Limb (tissue), 2 donors: ENCODE results near the gene RFPL1.
"Not testable (repeated sequence)": the region's sequence is repeated elsewhere in the genome, so short reads cannot be mapped to it uniquely, and the experiment has no call there.

Experiments
- DNase-seq, 2 donors: peaks; one replicate each; pipeline ENCODE4 v3.0.0-alpha.2; 2016; ENCODE audit errors: extremely low spot score in 2 of 2

The RFPL1 gene

DNA sequence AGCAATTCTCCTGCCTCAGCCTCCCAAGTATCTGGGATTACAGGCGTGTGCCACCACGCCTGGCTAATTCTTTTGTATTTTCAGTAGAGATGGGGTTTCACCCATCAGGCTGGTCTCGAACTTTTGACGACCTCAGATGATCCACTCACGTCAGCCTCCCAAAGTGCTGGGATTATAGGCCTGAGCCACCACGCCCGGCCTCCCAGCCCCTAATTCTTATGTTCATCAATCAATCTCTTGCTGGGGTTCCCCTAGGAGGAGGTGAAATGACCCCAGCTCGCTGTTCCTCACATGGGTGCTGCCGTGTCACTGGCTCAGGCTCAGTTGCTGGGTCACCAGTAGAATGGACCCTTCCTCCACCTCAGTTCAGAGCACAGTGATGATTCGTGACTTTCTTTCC, at the start of gene RFPL1:
Gene RFPL1 (plus strand): TSS at position 301 of the 400 bp plus-strand sequence.
- not testable (repeated sequence) for DNase-seq

DNA sequence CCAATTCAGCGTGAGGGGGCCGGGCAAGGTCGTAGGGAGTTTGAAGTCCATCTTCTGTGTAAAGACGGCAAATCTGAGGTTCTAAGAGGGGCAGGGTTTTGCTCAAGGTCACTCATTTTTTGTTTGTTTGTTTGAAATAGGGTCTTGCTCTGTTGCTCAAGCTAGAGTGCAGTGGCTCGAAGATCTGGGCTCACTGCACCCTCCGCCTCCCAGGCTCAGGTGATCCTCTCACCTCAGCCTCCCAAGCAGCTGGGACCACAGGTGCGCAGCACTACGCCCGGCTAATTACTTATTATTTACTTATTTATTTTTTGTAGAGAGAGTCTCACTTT, 49.7 kb upstream of the RFPL1 start:
- DNase-seq = no peak

DNA sequence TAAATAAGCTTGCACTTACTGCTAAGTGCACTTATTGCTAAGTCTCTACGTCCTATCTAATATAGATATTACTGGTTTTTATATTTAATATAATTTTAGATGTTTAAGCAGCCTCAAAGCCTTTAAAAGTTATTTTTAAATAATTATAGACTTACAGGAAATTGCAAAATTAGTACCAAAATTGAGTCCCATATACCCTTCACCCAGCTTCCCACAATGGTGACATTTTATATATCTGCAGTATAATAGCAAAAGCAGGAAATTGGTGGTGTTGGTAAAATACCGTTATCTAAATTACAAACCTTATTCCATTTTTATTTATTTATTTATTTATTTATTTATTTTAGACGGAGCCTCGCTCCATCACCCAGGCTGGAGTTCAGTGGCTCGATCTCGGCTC, 48.1 kb upstream of the RFPL1 start:
- DNase-seq = no peak

- DNase-seq = no peak
Observed at GRCh38 chr22:29391546-29391945, 46.8 kb upstream of the RFPL1 start.

GRCh38 chr22:29393019-29393608, 45.3 kb upstream of the RFPL1 start:
- DNase-seq = no peak

DNA sequence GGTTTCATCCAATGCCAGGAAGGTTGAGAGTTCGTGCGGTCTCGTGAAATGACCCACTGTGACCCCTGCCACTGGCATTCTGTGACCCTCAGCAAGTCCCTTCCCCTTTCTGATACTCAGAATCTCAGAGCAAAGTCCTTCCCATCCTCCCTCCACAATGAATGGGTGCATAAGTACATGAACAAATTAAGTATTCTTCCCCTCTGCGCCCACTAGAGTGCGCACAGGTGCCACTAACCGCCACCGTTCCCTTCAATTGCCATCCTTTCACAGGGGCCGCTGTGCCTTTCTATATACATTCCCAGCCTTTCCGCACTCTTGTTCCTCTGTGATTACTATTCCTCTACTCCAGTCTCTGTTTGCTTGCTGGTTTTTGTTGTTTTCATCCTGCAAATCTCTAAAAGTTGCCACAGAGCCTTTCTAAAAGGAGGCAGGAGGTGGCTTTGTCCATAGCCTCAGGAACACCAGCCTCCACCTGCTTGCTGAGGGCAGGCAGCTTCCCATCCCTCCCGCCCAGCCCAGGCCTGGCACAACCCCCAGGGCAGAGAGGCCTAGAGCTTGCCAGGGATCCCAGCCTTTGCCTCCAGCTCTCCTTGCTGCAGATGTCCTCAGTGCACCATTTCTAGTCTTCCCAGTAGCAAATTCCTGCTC, 43.3 kb upstream of the RFPL1 start:
- DNase-seq = peak; percentile 84 to 91

- DNase-seq = no peak
Observed at GRCh38 chr22:29396126-29396525, 42.3 kb upstream of the RFPL1 start.

DNA sequence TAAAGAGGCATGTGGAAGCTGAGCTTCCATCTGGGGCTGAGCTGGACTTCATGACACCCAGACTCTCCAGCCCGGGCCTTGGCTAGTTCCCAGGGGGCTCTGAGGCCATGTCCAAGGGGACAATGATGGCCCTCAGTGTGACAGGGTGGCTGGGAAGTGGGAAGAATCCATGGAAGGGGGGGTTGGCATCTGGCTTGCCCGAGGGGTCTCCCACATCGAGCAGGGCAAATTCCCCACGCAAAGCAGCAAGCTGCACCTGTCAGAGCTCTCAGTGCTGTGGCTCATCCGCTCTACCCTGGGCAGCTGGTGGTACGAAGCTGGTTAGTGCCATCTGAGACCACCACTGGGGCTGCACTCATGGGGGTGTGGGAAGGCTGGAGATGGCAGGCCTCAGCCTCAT, 40.6 kb upstream of the RFPL1 start:
- DNase-seq = no peak

- no peak for DNase-seq
Observed at GRCh38 chr22:29400576-29400975, 37.8 kb upstream of the RFPL1 start.

GRCh38 chr22:29401538-29401937, 36.8 kb upstream of the RFPL1 start:
- DNase-seq = not testable (repeated sequence)

DNA sequence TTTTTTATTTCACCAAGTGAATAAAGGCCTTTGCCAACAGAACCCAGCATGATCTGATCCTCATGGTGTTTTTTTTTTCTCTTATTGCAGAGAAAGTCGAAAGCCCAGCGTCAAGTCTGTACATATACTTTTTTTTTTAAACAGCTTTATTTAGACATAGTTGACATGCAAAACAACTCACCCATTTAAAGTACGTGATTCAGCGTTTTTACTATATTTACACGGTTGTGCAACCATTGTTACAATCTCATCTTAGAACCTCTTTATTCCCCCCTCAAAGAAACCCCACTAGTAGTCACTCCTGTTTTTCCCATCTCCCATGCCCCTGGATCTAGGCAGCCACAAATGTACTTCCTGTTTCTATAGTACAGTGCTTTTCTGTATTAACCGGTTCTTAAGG, 29.4 kb upstream of the RFPL1 start:
- no peak for DNase-seq

GRCh38 chr22:29411569-29412211, 26.7 kb upstream of the RFPL1 start:
- not testable (repeated sequence) for DNase-seq

DNA sequence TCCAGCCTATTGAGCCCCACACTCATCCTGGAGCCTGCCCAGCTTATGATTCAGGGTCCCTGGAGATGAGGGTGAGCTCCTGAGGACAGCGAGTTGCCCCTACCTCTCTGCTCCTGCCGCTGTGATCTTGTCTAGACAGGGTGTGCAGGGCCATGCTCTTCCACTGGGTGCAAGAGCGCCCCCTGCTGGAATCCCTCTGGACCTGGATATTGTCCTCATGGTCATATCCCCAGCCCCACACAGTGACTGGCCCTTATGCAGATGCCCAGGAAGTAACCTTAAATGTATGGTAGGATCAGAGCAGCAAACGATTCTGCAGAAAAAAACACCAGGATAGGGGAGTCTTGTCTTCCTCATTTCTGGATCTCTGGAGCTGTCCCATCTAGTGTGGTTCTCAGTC, 25.6 kb upstream of the RFPL1 start:
- not testable (repeated sequence) for DNase-seq

GRCh38 chr22:29414951-29415591, 23.3 kb upstream of the RFPL1 start:
- DNase-seq = not testable (repeated sequence)

DNA sequence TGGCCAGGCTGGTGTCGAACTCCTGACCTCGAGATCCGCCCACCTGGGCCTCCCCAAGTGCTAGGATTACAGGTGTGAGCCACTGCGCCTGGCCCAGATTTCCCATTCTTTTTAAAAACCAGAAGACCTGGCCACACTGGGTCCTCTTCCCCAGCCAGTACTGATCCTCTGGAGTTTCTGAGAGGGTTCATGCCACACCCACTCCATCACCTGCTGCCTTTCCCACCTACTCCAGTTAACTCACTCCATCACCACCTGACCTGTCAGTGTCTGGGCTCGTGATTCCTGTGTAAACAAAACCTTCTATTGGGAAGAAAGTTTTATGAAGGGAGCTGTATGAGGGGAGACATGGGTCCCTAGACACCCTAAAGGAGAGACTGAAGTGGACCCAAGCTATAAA, 19.7 kb upstream of the RFPL1 start:
- DNase-seq = not testable (repeated sequence)

GRCh38 chr22:29426476-29426875, 11.9 kb upstream of the RFPL1 start:
- no peak for DNase-seq

DNA sequence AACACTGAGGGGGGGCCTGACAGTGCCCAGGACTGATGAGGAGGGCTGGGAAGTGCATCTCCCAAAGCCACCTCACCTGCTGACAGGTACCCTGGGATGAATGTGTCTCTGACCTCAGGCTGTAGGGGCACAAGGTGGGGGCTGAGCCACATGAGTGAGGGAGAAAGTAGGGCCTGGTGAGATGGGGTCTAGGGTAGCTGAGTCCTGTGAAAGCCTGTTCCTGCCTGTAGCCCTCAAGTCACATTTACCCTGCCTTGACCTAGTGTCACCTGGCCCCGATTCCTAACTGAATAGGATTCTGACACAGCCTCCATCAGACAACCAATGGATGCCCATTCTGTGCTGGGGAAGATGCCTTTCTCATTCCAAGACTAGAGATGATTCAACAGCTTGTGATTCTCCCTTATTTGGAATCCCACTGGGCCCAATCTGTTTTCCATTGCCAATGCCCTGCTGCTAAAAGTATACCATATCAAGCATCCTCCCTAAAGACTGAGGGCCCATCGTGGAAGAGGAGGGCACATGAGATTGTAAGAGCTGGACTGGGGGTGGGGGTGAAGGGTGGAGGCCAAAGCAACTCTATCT, 11.1 kb upstream of the RFPL1 start:
- no peak for DNase-seq

- DNase-seq = no peak
Observed at GRCh38 chr22:29431986-29432385, 6.4 kb upstream of the RFPL1 start.

DNA sequence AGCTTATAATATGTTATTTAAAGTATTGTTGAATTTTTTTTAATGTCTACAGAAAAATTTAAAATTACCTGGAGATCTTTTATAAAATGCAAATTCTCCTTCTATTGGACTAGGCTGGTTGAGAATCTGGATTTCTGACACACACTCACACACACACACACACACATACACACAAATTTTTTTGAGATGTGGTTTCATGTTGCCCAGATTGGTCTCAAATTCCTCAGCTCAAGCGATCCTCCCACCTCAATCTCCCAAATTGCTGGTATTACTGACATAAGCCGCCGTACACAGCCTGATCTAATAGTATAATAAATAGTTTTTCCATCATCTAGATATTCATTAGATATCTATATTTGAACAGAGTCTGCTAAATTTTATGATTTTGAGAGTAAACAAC, 4.5 kb upstream of the RFPL1 start:
- DNase-seq = no peak

GRCh38 chr22:29434288-29434687, 4.1 kb upstream of the RFPL1 start:
- DNase-seq = no peak

DNA sequence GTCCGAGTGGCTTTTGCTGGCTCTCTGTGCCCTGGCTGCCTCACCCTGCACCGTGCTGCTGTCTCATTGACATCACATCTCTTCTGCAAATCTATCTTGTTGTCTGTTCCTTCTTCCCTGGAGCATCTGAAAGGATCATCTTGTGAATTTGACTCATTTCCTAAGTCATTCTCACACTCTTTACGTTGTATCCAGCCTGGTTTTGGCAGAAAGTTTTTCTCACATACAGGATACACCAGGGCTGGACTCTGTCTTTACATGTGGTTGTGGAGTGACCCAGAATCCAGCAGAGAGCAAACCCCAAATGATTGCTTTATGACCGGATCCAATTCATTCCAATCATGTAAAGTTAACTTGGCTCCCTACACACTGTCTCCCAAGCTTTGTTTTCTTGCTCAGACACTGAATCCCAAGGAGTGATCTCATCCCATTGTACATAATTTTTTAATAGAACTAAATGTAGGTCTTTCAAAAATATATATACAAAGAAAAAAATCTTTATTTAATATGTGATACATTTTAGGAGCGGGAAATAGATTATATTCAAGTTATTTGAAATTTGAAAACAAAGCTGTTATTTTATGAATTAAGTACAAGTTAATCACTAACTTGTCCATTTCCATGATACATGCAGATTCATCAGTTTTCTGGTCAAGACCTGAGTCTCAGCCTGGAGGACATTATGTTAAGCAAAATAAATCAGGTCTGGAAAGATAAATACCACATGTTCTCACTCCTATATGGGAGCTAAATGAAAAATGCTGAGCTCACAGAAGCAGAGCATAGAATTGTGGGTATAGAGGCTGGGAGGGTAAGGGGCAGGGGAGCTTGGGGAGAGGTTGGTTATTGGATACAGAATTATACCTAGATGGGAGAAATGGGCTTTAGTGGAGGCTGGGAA, 2.9 kb upstream of the RFPL1 start:
- no peak for DNase-seq
